NCI-H1417 (cell line): Measurements from ENCODE around the gene TUBGCP2.

Source experiments
- DNase-seq, 3 experiments: peaks; one replicate each; lab custom pipeline; 2025; lab: John Stamatoyannopoulos, UW

TUBGCP2 gene

DNA sequence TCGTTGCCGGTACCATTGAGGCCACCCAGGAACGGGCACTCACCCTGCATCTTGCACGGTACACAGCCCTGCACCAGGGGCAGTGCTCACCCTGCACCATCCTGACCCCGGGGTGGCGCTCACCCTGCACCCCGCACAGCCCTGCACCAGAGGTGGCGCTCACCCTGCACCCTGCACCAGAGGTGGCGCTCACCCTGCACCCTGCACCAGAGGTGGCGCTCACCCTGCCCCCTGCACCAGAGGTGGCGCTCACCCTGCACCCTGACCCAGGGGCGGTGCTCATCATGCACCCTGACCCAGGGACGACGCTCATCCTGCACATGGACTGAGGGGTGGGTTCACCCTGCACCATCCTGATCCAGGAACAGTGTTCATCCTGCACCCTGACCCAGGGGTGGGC is 6.4 kb downstream of the TUBGCP2 start:
- DNase-seq = no peak

DNA sequence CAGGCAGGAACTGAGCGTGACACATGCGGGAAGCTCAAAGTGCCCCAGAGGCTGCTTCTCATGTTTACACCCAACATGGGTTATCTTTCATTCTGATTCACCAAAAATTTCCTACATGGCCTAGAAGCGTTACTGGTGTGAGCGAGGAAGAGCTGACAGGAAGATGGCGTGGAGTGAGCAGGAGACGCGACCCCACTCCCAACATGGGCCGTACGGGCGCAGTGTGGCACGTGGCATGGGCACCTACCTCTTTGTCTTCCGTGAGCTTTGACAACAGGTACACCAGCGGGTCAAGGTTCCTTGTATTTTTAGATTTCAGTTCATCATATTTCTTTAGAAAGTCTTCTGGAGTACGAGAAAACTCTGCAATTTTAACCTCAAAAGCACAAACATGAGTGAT is 8.9 kb downstream of the TUBGCP2 start:
- DNase-seq = no peak

DNA sequence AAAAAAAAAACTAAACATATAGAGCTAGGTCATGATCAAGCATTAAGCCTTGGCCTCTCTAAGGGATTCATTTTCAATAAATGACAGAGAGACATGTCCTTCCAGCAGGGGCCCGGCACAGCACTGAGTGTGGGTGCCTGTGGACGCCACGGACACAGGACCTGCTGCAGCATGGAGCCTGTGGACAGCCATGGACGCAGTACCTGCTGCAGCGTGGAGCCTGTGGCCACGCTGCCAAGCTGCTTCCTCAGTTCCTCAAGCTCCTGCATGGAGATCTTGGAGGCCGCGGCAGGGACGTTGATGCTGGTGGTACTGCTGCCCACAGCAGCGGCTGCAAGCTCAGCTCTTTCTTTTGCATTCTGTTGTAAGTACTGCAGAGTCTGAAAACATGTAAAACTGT is 9.4 kb downstream of the TUBGCP2 start:
- DNase-seq = no peak

DNA sequence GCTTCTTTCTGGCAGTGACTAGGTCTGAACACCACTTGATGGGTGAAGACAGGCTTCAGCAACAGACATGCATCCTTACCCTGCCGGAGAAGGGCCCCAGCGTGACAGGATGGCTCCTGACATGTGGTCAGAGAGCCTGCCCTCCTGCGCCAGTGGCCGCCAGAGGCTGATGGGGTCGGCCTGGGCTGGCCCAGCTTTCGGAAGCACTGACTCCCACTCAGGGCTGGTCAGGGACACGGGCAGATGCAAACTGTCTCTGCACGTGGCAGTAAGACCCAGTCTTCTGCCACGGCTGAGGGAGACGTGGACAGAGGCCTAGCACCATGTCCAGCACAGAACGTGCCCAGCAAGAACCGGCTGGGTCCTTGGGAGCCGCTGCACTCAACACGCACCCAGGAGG is 10.2 kb downstream of the TUBGCP2 start:
- no peak for DNase-seq

DNA sequence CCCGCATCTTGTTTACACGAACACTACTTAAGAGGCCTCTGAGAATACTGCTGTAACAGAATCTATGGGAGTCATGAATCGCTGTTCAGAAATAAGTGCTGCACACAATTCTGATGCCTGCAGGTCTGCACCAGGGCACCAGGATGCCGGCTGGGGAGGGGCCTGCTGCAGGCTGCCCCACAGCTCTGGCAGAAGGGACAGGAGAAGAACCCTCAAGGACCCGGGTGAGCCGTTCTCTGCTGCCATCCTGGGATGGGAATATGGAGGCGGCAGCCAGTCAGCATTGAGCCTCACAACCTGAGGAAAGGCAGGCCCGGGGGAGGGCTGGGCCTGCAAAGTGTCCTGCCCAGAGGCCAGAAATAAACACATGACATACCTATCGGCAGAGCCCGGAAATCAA is 11.2 kb downstream of the TUBGCP2 start:
- DNase-seq = no peak

DNA sequence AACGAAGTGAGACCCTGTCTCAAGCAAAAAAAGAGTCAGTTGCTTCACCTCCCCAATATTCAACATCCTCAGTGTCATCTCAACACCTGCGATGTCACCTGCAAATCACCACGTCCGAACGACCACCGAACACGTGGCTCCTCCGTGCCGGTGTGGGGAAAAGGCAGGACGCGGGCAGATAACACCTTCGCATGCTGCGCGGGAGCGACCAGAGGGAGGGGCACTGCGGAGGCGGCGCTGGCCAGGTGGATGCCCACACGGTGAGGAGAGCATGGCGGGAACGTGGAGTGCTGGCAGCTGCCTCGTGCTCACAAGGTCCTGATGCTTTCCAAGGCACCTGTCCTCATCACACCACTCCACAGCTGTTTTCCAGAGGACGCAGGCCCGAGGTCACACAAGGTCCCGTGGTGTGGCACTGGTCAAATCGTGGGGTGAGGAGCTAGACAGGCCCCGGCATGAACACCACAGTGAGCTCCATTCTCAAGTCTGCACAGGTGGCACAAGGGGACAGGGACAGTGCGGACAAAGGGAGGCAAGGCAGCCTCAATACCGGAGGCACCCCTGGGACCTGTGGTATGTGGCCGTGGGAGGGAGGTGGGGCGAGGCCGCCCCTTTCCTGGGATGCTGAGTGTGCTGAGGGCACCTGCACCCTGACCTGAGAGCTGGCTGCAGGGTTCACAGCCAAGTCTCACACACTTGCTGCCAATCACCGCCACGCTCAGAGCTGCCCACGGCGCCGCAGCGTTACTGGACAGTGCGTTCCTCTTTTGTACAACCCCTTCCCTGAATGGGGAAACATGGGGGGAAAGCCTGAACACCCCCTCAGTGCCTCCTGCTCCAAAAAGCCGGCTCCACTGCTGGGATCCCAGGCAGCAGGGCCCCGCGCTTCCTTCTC is 13.0 kb downstream of the TUBGCP2 start:
- DNase-seq = no peak

DNA sequence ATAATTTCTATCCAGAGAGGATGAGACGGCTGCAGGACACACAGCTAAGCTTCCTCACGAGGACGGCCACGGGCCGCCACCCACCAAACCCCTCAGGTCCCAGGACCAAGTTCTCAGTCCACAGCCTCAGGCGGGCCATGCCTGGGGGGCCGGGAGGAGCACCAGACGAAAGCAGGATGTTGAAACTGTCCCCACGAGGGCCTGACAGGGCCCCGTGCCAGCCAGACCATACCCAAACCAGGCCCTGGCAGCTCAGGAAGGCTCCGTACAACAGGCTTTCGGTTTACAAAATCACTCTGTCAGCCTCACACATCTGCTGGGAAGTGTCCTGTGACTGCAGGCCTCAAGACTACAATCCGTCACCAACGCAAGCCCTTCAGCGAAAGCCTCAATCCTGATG is 14.5 kb downstream of the TUBGCP2 start:
- no peak for DNase-seq

DNA sequence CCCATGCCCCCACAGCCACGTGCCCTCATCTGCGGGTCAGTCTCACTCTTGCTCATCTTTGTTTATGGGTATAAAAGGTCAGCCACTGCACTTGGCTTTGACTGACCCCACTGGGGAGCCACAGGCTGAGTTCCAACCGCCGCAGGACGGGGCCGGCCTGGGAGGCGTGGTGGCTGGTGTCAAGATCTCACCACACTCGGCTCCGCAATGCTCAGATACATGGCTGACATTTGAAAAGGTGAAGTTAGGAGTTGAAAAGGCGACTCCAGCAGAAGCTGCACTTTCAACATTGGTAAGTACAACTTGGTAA is 14.9 kb downstream of the TUBGCP2 start:
- DNase-seq = no peak

DNA sequence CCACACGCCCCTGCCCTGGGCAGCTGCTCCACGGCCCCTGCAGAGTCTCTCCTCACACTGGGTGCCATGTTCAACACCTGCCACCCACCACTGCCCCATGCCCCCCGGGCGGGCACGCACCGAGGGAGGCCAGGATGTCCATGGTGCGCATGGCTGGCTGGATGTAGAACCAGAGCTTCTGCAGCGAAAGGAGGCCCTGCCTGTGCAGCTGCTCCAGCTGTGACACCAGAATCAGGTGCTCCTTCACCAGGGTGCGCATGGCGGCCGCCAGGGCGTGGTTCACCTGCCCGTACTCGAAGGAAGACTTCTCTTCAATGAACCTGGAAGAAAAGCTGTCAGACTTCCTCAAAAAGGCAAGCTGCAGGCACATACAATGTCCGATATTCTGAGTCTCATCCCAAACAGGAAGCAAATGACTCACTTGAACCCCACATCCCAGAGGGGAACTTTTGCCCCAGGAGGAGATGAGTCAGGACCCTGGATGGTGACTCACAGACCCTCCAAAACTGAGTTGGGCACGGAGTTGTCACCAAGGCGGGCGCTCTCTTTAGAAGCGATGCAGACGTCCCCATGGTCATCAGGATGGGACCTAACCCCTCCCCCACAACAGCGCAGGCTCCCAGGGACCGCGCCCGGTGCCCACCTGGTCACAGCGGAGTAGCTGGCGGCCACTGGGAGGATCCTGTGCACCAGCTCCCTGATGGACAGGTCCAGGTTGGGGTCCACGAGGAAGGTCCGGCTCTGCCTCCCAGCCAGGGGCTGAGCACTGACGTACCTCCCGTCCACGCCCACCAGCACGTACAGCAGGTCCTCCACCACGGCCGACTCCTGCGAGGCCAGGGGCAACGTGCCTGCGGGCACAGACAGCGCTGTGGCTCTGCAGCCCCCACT is 15.5 kb downstream of the TUBGCP2 start:
- DNase-seq = no peak

DNA sequence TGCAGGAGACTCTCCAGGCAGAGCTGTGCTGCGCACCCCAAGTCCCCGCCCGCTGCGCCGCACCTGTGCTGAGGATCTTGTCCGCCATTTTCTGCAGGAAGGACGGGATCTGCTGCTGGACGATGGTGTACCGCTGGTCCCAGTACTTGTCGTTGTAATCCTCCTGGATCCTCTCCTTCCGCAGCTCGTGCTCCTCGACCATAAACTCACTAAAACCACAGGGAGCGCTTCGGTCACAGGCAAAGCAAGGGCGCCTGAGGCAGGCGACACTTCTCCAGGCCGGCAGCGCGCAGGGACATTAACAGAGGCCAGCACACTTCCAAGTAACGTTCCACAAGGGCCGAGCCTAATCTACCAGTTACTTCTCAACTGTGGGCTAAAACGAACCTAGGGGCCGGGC is 18.9 kb downstream of the TUBGCP2 start:
- DNase-seq = no peak

DNA sequence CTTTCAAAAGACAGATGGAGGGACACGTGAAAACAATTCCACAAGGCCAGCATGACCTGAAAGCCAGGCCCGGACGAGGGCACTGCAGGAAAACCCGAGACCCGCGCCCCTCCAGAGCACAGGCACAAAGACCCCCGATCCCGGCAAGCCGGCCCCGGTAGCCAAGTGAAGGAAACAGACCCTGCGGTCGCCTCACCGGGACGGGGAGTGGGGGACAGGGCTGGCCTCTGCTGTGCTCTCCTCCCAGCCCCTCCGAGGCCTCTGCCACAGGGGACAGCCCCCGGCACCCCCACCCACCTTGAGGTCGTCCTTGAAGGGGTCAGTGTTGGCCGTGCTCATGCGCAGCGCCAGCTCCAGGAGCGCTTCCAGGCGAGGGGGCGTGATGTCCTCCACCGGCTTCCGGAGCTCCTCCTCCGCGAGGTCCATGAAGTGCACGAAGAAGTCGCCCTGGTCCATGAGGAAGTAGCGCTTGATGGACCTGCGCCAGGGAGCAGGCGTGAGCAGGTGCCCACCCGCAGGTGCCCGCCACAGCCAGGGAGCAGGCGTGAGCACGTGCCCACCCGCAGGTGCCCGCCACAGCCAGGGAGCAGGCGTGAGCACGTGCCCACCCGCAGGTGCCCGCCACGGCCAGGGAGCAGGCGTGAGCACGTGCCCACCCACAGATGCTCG is 20.7 kb downstream of the TUBGCP2 start:
- DNase-seq = no peak

DNA sequence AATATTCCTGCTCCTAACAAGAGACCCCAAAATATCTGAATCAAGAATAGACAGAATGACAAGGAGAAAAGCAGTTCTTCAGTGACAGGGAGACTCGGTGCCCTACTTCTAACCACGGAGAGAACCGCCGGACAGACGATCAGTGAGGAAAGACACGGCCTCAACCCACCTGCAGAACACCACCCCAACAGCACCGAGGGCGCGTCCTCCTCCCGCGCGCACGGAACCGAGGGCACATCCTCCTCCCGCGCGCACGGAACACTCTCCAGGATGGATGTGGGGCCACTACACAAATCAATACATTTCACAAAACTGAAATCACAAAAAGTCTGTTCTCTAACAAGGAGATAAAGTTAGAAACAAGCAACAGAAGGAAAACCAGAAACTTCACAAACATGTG is 22.3 kb downstream of the TUBGCP2 start:
- DNase-seq = no peak

DNA sequence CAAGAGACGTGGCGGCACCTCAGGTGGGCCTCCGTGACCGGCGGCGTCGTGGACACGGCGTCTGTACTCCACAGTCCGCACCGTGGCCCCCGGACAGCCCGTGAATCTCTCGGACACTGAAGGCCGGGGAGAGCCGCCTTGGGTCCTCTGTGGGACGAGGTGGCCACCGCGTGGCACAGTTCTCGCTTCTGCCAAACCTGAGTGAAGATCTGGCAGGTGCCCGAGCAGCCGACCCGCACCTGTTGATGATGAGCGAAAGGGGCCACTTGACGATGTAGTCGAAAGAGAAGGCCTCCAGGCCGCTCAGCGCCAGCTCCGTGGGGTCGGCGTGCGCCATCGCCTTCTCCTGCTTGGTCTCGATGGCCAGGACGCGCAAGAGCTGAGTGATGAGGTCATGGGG is 23.5 kb downstream of the TUBGCP2 start:
- DNase-seq = no peak

DNA sequence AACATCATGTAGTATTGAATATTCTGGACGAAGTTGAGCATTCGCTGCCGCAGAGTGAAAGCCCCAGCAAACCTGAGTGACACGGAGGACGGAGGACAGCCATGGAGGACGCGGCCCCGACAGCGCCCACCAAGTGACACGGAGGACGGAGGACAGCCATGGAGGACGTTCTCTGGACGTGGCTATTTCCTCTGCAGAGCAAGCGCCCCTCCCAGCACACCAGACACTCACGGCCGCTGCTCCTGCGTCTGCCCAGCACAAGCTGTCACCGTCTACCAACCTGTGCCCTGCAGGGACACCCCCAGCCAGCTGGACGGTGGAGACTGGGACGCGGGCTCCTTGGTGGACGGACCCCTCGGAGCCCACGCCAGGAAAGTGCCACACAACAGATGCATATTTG is 24.7 kb downstream of the TUBGCP2 start:
- no peak for DNase-seq

DNA sequence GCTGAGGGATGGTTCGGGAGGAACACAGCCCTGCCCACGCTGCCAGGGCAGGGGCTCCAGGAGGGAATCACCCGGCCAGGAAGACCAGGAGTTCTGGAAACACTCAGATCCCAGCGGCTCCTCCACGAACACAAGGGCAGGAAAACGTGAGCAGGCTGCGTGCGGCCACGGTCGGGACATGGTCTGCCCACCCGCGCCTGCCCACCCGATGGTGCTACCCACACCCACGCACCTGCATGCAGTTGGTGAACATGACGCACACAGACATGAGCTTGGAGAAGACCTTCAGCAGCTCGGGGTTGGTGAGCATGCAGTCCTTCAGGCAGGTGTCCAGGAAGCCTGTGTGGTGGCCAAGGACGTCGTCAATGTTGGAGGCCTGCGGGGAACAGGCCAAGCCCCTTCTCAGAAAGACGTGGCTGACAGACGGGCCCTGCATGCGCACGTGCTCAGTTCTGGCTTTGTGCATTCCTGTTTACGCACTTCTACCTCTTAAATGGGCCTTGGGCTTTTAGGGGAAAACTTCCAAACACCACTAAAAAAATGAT is 25.8 kb downstream of the TUBGCP2 start:
- DNase-seq = no peak

DNA sequence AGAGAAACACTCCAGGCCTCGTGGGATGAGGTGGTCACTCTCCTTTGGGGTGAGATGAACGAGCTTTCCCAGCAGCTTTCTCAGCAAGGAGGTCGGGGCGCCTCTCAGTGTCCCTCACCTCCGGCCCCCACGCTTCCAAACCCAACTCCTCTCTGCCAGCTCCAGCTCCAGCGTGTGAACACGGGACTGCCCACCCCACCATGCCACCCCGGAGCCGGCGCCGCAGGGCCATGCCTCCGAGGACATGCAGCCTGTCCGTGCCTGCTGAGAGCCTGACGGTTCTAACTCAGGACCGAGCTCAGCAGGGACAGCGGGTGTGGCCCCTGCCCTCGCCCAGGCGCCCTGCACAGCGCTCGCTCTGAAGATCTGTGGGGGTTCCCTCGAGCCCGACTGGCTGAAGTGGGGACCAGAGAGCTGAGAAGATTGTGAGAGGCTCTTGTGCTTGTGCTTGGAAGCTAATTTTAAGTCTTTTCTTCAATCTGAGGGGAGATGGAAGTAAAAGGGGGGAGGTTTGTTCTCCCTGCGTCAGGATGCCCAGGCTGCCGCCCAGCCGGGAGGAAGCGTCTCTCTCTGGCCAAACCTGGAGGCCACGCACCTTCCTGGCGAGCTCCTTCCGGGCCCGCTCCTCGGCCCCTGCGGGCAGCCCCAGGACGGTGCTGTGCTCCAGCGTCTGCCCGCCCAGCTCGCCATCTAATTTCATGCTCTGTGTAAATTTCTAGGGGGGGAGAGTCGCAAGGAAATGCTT is 26.9 kb downstream of the TUBGCP2 start:
- no peak for DNase-seq

DNA sequence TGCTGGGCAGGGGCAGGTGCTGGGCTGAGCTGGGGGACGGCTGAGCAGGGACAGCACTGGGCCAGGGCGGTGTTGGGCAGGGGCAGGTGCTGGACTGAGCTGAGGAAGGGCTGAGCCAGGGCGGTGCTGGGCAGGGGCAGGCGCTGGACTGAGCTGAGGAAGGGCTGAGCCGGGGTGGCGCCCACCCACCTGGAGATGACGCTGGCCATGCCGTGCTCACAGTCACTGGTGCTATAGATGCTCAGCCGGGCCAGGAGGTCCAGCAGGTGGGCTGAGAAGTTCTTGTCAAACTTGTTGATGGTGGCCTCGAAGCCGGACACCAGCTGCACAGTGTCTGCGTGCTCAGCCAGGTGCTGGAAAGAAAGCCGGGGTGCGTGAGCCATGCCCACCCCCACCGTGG is 27.6 kb downstream of the TUBGCP2 start:
- no peak for DNase-seq

DNA sequence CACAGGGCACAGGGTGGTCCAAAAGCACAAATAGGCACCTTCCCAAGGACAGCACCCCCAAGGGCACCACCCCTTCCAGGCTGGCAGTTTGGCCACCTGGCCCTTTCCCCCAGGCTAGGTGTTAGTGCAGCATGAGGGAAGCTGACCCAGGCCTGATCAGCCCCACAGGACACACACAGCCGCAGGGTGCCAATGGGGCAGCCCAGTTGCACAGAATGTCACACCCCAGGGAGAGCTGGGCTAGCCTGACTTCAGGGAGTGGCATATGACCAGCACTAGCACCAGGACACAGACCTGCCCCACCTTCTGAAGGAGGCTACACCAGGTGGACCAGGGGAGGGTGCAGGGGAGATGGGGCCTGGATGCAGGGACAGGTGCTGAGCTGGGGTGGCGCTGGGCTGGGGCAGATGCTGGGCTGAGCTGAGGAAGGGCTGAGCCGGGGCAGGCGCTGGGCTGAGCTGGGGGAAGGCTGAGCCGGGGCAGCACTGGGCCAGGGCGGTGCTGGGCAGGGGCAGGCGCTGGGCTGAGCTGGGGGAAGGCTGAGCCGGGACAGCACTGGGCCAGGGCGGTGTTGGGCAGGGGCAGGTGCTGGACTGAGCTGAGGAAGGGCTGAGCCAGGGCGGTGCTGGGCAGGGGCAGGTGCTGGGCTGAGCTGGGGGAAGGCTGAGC is 28.1 kb downstream of the TUBGCP2 start:
- no peak for DNase-seq

DNA sequence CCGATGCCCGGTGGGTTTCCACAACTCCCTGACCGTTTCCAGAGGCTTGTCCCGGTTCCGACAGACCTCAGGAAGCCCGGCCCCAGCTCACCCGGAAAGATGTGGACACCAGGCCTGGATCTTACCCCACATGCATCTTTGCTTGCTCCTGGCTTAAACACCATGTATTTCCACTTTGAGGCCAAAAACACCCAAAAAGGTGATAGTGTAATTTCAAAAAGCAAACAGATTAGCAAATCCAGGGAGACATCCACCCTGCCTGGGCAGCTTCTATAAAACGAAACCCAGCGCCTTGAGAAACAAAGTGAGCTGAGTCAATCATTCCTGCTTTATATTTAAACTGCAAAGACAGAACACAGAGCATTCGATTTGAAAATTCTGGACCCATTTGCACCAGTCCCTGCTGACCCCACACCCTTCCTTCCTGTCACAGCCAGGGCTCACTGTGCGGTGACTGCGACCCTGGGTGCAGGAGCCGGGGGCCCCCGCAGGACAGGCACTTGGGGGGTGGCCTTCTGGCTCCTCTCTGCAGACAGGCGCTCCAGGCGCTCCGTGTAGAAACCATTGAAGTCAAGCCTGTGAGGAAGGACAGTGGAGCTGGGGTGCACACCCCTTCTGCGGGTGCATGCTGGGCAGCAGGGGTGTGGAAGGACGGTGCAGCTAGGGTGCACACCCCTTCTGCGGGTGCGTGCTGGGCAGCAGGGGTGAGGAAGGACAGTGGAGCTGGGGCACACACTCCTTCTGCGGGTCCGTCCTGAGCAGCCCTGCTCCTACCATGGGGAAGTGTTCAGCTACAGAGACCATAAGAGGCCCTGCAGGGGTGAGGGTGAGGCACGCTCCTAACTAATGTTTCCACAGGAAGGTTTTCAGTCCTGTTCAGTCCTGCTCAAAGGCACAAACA is 29.1 kb downstream of the TUBGCP2 start:
- no peak for DNase-seq
